ENCODE results near the gene GASK1A.

DNA sequence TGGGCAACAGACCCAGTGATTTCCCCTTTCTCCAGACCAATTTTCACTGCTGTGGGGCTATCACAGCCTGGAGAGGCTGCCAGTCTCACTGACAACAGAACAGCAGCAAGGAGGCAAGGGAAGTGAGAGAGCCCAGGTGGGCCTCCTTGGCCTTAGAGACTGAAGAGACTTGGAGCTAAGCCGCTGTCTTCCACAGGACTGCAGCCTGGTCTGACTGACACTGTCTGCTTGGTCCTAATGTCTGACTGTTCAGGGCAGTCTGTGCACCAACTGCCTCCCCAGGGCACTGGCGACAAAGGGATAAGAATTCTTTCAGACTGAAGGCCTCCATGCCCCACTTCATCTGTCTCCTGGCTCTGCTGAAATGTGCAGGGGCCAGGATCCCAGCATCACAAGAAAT, 115.3 kb downstream of the GASK1A start:
- no peak for TF ChIP-seq TARDBP (IDR thresholded peaks at IDR 0.05)
- TF ChIP-seq ARNT (IDR thresholded peaks at IDR 0.05): no peak
- TF ChIP-seq L3MBTL2 (conservative IDR thresholded peaks at IDR 0.05): no peak
- TF ChIP-seq BHLHE40 (IDR thresholded peaks at IDR 0.05; ENCODE audit: borderline replicate concordance): no peak
- TF ChIP-seq, protein P1, sequence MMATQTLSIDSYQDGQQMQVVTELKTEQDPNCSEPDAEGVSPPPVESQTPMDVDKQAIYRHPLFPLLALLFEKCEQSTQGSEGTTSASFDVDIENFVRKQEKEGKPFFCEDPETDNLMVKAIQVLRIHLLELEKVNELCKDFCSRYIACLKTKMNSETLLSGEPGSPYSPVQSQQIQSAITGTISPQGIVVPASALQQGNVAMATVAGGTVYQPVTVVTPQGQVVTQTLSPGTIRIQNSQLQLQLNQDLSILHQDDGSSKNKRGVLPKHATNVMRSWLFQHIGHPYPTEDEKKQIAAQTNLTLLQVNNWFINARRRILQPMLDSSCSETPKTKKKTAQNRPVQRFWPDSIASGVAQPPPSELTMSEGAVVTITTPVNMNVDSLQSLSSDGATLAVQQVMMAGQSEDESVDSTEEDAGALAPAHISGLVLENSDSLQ (IDR thresholded peaks at IDR 0.05): no peak
- no peak for TF ChIP-seq FOXM1 (IDR thresholded peaks at IDR 0.05; ENCODE audit: borderline replicate concordance)

Data from HEK293T (cell line).